Smooth muscle cell of trachea (primary cell): ENCODE results near the gene OPTN. TPM values are rescaled to one million over a fixed set of nuclear protein-coding genes. Genes with fewer than 3 reads are reported as not detected.

ENCODE experiments used
- total RNA-seq: library from RNA; depleted of rRNA; stranded (reverse); fragments of >200 nt; gene quantifications from 2 replicates; pipeline ENCODE4 v1.2.1, GENCODE V29; 2014

OPTN gene
- 84.4 and 140 TPM in 2 replicates for total RNA-seq

DNA sequence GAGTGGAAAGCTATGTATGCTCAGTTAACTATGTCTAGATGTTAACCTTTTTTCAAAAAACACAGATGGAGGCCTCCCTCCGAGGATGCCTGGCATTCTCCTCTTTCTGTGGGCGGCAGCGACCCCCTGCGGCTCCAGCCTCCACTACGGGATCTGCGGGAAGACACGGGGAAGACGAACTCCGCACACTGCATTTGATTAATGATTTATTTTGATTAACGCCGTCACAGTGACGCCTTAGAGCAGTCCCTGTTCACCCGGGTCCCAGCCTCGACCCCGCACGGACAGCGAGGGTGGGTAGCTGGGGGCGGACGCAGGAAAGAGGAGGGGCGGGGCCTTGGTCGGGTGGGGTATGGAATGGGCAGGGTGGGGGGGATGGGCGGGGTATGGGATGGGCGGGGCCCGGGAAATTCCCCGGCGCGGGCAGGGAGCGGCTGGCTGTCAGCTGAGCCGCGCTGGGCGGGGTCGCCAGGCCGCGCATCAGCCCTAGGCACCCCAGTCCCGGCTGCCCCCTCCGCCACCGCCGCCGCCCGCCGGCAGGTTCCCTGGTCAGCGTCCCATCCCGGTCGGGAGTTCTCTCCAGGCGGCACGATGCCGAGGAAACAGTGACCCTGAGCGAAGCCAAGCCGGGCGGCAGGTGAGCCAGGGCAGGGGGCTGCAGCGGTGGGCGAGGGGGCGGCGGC, at the start of gene OPTN:
Gene OPTN, plus strand, starts transcription at position 498 of the 683 bp plus-strand sequence. CDS start 8,960 bp downstream, outside the sequence.

DNA sequence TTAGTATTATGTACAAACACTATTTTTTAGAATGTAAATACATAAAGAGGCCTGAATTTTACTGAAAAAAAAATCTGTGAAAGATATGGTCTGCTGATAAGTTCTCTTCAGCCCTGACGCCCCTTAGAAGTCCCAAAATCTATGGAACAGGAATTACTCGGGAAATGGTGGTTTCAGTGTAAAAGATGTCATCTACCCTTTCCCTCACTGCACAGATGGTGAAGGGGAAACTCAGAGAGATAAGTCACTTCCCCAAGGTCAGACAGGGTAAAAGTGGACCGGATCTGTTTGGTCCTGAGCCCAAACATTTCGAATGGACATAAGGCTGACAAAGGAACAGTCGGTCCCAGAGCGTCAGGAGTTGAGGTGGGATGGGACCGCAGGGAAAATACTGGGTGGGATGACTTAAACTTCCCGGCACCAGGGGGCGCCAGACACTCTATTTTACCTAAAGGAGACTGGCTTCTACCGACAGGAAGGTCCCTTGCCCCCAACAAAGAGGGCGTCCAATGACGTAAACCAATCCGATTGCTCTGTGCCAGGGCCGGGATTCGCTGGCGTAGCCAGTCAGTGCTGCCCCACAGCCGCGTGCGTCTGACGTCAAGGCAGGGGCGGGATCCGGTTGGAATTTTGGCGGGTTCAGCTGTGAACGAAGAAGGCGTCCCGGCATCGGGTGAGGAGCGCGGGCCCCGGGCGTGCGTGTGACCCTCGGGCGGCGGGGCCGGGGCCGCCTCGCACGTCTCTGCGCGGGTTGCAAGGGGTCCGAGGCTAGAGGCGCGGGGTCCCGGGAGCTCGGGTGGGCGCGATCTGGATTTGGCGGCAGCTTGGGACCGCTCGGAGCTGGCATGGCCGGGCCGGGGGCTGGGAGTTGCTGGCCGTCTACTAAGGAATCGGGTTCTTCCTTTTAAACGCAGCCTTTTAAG, 61.2 kb downstream of the OPTN start, which contains the start of gene MCM10:
Gene MCM10, plus strand, starts transcription at position 625 of the 923 bp plus-strand sequence. CDS start 2,645 bp downstream, outside the sequence.

Other genes starting within 250 kb of the OPTN start
- gene CCDC3, start 98.5 kb upstream of the OPTN start, total RNA-seq: under 0.01 TPM in 1 of 2 replicates, not detected in the other
- 0.99 and 6.0 TPM in 2 replicates for gene MCM10, start 61.4 kb downstream of the OPTN start, total RNA-seq
- not detected in 2 replicates for gene UCMA, start 134.2 kb downstream of the OPTN start, total RNA-seq
- 28.5 and 29.3 TPM in 2 replicates for gene PHYH, start 199.9 kb downstream of the OPTN start, total RNA-seq
- gene SEPHS1, start 248.1 kb downstream of the OPTN start, total RNA-seq: 29.9 and 32.6 TPM in 2 replicates